Inflammatory macrophage treated with lipopolysaccharide for 4 hours (primary cell): ENCODE data around the gene ASB13.

Experiments
- DNase-seq: peaks from one replicate; pipeline ENCODE4 v3.0.0-alpha.2; 2020

The ASB13 gene, protein sequence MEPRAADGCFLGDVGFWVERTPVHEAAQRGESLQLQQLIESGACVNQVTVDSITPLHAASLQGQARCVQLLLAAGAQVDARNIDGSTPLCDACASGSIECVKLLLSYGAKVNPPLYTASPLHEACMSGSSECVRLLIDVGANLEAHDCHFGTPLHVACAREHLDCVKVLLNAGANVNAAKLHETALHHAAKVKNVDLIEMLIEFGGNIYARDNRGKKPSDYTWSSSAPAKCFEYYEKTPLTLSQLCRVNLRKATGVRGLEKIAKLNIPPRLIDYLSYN

DNA sequence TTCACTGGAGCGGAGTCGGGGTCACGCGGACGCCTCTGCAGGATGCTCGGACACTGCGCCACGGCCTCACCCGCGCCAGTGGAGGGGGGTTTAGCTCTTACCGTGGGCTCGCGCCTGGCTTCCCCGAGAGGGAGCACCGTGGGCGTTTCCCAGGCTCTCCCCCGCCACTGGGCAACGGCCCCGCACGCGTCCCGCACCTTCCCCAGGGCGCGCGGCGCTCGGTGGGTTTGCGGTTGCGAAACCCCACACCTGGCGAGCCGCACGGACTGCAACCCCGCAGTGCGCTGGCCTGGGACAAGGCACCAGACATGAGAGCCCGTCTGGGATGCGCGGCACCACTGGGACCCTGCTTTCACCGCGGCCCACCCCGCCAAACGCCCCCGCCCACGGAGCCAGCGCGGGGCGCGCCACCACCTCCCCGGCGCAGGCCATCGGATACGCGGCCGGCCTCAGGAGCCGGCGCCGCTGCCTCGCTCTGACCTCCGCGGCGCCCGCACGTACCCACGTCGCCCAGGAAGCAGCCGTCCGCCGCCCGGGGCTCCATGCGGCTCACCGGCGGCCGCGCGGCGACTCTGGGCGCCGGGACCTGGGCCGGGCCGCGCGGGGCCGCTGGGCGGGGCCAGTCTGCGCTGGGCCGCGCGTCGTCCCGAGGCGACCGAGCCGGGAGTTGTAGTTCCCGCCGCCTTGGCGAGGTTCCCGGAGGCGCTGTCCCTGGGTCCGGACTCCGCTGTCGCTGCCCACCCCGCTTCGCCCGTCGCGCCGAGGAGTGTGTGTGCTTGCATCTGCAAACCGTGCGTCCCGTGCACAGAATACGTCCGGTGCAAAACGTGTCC lies at the start of gene ASB13:
ASB13 (minus strand) TSS at position 588 of the 833 bp plus-strand sequence; CDS start at position 544, 44 bp downstream.
- DNase-seq, result peak; percentile 57

DNA sequence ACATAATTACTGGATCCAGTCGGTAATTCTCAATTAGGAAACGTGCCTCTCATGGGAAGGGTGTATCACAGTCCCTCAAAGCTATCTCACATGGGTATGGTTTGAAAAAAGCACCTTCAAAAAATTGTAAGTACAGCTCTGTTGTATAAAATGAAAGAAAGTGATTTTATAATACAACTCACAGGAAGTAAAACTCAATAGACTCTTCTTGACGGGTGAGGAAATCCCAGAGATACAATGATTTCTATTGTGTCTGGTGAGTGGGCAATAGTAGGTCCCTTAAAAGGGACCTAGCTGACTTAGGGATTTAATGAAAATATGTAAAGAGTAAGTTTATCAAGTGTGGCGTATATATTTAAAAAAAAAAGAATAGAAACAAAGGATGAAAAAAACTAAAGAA lies 45.2 kb upstream of the ASB13 start:
- DNase-seq, result peak; percentile 65

DNA sequence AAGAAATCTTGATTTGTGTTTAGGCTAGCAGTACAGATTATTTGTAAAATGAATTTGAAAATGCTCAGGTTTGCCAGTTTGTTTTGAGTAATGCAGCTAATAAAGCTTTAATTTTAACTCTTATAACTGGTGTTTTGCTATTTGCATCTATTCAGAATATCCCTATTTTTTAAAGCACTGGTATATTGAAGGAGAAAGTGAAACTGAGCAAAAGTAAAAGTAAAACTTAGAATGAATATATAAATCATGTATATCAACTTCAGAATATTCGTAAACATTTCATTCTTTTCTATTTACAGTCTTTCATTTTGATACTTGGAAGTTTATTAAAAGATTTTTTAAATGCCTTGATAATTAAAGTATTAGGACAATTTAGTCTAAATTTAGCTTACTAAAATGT lies 44.5 kb upstream of the ASB13 start:
- DNase-seq, result peak; percentile 60

DNA sequence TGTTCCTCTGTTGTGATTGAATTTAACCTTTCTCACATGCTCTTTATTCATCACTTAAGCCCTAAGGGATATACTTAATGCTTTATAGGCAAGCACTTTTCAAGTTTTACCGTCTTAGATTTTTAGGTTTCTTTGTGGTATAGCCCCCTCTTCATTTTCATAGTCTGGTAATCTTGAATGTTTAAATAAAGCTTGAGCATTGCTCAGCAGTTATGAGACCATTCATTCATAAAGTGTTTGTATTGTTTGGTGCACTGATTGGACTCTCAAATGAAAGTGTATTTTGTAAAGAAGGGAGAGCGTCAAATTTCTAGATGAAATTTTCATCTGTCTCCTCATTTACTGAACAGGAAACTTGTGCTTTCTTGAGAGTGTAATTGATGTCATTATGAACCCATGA lies 43.5 kb upstream of the ASB13 start:
- DNase-seq, result no peak

DNA sequence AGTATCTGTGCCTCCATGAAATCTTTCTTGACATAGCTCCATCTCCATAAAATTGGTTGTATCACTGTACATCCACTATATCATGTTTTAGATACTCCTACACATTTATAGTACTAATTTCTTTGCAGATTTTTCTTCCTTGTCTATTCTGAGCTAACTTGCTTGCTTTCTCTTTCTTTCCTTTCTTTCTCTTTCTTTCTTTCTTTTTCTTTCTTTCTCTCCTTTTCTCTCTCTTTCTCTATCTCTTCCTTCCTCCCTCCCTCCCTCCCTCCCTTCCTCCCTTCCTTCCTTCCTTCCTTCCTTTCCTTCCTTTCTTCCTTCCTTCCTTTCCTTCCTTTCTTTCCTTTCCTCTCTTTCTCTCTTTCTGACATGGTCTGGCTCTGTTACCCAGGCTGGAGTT lies 42.0 kb upstream of the ASB13 start:
- no peak for DNase-seq

DNA sequence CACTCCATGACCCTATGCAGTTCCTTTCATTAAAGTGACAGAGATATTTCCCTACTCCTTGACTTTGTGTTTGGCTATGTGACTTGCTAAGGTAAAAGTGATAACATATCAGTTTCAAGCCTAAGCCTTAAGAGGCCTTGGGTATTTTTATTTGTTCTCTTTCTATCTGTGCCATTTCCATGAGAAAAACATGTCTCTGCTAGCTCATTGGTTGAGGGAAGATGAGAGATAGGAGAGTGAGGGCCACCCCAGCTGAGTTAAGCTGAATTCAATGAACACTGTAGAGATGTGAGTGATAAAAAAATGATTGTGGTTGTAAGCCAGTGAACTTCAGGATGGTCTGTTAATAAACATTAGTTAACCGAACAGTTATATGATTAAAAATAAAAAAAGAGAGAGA lies 31.7 kb upstream of the ASB13 start:
- no peak for DNase-seq

DNA sequence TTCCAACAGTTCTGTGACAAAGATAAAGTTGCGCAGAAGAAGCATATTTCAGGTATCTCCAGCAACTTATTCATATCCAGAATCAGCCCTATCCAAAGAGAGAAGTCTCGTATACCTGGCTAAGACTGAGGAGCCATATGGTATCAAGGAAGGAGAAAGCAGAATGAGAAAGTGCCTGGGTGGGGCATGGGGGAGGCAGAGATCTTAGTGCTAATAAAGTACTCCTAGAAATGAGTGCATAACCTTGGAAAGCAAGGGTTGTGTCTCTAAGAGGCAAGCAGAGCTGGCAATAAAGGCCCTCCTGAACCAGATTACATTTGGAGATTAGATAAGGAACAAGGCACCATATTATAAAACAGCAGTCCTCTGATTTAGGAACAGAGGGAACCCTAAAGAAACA lies 30.9 kb upstream of the ASB13 start:
- no peak for DNase-seq

DNA sequence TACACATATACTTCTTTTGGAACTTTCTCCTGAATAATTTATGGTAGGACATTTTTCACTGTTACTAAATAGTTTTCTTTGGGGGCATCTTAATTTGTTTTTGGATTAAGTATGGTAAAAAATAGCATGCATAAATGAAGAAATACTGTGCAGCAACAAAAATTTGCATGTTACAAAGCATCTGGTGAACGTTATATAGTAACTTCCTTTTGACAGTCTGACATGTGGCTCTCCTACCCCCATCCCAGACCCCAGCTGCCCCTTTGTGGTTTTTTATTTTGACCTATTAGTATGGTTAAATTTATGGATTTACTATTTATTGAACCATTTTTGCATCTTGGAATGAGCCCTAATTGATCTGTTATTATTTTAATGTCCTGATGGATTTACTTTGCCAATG lies 28.2 kb upstream of the ASB13 start:
- DNase-seq, result no peak

DNA sequence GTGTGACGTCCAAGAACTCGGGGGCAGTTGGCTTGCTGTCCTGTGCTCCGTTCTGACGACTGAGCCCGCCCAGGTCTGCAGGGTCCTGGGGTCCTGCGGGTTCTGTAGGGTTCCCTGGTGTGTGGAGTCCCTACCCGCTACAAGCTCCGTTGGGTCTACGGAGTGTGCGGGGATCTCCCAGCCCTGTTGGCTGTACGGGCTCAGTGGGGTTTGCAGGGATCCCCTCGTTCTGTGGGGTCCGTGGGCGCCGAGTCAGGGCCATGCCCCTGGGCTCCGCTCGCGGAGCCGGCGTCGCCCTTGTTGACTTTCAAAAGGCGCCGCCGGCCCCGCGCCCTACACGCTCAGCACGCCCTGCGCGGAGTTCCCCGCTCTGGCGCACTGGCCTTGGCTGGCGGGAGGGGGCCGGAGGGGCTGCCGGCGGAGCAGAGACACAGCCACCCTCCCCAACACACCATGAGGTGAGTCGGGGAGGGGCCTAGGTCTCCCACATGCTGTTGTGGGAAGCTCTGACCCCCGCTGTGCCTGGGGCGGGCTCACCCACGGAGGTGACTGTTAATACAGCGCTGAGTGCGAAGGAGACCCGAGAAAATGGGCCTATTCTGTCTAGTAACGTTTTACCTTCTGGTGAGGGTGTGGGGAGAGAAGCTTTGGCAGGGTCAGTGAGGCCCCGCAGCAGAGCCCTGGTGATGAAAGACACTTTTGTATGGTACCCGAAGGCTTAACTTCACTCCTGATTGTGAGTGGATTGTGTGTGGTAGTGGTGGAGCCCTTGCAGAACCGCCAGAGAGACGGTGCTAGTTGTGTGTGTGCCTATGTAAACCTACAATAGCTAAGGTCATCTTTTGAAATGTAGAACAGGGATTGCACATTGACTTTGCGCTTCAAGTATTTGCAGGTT lies 26.3 kb upstream of the ASB13 start:
- DNase-seq, result no peak

DNA sequence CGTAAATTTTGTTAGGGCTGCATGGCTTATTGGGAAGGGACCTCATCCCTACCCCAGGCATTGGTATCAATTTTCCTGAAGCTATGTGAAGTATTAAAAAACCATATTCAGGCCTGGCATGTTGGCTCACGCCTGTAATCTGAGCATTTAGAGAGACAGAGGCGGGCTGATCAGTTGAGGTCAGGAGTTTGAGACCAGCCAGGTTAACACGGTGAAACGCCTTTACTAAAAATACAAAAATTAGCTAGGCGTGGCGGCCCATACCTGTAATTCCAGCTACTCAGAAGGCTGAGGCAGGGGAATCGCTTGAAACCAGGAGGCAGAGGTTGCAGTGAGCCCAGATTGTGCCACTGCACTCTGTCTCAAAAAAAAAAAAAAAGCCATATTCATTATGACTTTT lies 25.4 kb upstream of the ASB13 start:
- DNase-seq, result no peak

DNA sequence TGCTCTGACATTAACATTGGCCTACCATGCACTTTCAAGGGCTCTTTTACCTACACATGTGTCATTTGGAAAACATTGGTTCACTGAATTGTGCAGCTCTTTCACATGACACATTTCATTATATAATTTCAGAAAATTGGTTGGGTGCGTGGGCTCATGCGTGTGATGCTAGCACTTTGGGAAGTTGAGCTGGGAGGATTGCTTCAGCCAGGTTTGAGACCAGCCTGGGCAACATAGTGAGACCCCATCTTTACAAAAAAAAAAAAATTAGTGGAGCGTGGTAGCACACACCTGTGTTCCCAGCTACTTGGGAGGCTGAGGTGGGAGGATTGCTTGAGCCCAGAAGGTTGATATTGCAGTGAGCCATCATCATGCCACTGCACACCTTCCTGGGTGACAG lies 22.2 kb upstream of the ASB13 start:
- no peak for DNase-seq

DNA sequence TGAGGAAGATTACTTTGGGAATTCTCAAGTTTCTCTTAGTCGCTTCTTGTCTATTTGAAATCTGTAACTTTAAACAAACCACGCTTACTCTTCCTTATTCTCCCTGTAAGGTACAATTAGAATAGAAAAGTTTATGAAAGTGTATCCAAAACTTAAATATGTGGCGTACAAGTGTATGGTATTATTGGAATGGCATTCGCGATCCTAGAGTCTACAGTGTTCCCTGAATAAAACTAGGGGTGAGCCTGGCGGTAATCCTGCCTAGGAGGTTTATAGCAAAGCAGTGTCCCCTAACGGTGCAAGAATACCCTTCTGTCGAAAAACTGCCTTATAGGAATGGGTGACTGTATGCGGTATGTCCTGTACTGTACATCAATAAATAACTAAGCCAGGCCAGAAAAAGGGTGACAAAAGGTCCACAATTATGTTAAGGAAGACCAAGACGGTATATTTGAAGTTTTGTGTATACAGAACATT lies 19.4 kb upstream of the ASB13 start:
- no peak for DNase-seq

DNA sequence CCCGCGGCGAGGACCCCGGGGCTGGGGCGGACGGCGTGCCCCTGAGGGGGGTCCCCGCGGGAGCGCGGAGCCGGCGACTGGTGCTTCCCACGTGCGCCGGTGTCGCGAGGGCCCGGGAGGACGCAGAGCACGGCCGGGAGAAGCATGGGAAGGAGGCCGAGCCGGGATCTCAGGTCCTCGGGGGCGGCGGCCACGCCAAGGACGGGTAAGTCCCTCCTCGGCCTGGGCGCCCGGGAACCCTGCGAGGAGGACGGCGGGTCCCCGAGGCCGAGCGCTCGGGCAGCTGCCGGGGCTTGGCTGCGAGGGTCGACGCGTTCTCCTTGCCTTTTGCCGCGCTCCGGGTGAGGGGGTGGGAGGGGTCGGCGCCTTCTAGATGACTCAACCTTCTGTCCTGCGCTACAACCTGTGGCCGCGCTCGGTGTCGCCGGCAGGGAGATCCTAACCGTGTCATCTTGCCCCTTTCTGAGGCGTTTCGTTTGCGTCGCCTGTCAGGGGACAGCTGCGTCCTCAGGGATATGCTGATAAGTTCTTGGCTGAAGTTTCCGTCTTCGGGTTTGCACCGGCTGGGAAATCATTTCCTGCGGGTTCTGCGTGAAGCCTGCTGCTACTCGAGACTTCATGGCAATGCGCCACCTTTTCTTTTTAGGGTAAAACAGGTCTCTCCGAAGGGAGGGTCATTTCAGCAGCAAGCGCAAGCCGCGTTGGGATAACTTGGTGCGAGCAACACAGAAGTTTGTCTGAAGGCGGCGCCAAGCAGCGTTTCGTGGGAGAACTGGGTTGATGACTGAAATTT lies 18.8 kb upstream of the ASB13 start:
- peak; percentile 71 for DNase-seq

DNA sequence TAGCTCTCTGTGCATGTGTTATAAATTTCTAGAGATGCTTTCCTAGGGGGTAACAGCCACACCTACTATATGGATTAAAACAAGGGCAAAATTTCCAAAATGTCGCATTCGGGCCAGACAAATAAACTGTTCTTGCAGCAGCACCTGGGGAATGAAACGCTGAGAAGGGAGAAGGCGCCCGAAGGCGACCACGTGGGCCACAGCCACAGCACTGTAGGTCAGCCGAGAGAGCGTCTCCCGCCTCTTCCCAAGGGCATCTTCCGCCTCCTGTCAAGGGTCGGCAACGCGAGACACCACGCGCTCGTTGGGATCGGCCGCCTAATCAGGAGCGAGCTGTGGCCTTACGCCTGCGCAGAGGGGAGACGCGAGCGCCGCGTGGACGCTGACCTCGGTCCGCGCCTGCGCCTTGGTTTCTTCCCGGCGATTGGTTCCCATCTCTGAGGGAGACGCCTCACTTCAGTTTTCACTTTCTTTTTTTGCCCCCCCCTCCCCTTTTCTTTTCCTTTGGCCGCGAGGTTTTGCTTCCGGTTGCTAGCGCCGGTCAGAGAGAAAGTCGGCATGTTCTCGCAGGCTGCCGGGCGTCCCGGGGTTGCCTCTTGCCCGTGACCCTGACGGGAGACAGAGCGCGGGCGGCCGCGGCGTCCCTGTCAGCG lies 18.0 kb upstream of the ASB13 start, which contains the start of gene TASOR2:
TASOR2 (plus strand) TSS at position 521 of the 653 bp plus-strand sequence. CDS start 35,805 bp downstream, outside the sequence.
- DNase-seq, result peak; percentile 99

DNA sequence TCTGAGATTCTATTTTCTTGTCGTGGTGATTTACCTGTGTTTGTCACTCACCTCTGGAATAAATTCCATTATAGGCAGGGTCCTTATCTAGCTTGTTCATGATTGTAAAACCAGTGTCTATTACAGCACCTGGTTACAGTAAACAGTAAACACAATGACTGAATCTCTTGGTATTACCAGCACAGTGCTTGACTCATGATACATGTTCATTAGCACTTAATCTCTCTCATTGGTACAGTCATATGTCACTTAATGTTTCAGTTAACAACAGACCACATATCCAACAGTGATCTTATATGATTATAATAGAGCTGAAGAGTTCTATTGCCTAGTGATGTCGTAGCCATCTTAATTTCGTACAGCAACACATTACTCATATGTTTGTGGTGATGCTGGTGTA lies 16.7 kb upstream of the ASB13 start:
- DNase-seq, result no peak

DNA sequence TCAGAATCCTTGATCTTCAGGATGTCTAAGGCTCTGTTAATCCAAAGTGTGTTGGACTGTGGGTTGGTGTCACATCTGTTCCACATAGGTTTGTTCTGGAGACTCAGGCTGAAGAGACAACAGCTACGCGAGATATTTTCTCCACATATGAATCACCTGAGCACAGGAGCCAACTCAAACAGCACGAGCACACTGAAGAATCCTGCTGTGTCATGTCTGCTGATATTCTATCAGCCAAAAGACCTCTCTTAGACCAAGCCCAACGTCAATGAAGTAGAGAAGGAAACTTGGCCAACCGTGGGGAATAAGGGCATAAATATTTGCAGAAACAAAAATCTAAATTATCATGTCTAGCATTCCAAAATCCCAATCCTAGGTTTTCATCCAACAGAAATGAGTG lies 15.5 kb upstream of the ASB13 start:
- DNase-seq, result no peak

DNA sequence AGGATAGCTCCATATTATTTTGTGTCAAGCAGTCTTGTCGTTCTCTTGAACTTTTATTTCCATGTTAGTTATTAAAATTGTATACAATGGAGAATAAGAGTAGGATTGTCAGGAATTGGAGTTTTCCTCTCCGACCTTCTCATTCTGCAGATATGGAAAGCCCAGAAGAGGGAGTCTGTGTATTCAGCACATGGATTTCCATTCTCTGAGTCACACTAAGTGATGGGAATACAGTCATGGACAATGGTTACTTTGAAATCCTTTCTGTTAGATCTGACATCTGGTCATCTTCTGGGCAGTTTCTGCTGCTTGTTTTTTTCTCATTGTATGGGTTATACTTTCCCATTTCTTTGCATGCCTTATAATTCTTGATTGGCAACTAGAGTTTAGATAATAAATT lies 13.2 kb upstream of the ASB13 start:
- no peak for DNase-seq

DNA sequence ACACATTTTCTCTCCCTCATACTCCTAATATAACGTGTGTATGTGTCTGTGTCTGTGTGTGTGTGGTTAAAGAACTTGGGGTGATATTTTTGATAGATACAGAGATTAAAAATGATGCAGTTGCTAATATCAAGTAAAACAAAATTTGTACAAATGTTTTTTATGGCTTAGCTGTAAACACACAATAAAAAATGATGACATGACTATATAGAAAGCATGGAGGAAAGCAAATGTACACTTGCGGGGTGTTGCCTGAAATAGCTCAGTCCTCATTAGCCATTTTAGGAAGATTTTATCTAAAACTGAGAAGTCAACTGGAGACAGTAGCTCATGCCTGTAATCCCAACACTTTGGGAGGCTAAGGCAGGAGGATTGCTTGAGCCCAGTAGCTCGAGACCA lies 12.6 kb upstream of the ASB13 start:
- DNase-seq, result no peak

DNA sequence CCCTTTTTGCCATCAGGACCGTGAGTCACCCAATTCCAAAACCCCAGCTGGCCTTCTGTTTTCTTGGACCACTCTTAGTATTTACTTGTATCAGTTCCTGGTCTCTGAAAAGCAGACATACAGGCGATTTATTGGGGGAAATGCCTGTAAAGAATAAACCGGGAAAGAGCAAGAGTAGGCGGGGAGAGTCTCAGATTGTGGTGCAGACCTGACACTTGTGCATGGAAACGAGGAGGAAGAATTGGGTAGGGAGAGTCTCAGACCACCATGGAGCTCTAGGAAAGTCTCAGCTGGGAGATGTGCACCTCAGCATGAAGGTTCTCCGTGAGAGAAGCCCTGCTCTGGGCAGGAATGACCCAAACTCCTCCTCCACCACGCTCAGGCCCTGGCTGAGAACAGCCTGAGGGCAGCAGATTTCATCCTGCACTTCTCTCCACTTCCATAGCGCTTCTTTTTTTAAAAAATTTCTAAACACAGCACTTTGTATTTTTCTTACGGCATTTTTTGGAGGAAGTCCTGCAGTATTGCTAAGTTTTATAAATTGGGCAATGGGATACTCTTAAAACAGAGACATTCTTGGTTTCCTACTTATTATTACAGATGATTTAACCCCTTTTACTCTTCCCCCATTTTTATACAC lies 12.1 kb upstream of the ASB13 start:
- no peak for DNase-seq

DNA sequence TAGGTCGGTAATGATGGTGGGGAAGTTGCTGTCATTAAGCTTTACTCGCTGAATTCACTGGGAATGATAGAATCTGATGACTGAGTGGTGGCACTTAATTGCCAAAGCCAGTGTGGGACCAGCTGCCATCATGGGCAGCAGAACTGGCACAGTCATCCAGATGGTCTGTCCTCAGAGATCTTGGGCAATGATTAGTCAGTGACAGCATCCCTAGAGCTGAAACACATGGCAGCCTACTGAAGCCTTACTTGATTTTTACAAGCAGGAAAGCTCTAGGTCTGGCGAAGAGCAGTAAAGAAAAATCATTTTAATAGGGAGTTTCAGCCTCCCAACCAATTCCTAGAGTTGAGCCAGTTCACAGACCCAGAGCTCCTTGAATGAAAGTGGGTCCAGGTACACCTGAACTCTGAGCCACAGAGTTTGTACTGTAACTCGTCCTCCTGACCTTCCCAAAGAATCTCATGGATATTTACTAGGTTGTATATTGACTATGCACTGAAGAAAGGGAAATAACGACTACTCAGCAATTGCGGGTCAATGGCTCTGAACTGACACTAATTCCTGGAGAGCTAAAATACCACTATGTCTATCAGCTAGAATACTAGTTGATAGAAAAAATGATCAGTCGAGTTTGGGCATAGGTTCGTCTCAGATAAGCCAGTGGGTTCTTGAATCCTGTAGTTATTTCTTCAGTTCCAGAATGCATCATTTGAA lies 4.4 kb upstream of the ASB13 start:
- peak; percentile 21 for DNase-seq

DNA sequence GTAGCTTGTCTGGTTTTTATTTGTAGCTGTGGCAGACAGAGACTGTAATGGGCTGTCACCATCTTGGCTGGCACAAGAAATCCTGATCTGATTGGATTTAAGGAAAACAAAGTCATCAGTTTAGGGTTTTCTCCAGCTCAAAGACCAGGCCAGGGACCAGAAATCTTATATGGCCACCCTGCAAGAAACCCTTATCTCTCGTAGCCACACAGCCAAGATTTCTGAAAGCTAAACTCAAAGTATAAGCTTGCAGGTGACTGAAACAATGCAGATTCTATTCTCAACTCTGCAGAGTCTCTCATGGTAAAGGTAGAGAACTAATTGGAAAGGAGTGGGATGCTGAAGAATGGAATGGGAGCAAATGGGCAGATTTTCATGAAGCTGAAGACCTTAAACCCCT lies 3.2 kb upstream of the ASB13 start:
- DNase-seq, result no peak
